ENCODE data around the gene HSPA6. TPM values are rescaled to one million over a fixed set of nuclear protein-coding genes. Genes with fewer than 3 reads are reported as not detected.
"Not testable (repeated sequence)": the region's sequence is repeated elsewhere in the genome, so short reads cannot be mapped to it uniquely, and the experiment has no call there.

HSPA6 gene
- total RNA-seq: not detected in 2 replicates
- polyA plus RNA-seq (2012): 0.04 TPM

GRCh38 chr1:161523817-161524741 is at the start of gene HSPA6:
Gene HSPA6, plus strand, starts transcription at chr1:161524540. Its CDS starts 119 bp downstream, at chr1:161524659.
- DNase-seq (ENCODE audit: low read depth): peak; percentile 72

- DNase-seq (ENCODE audit: low read depth): not testable (repeated sequence)
Measured at GRCh38 chr1:161477711-161478110, 46.6 kb upstream of the HSPA6 start.

- no peak for DNase-seq (ENCODE audit: low read depth)
Measured at GRCh38 chr1:161478985-161479384, 45.4 kb upstream of the HSPA6 start.

- no peak for DNase-seq (ENCODE audit: low read depth)
Measured at GRCh38 chr1:161480381-161481035, 43.8 kb upstream of the HSPA6 start.

- no peak for DNase-seq (ENCODE audit: low read depth)
Measured at GRCh38 chr1:161481624-161482392, 42.5 kb upstream of the HSPA6 start.

GRCh38 chr1:161482610-161483009 is 41.7 kb upstream of the HSPA6 start:
- DNase-seq (ENCODE audit: low read depth): no peak

GRCh38 chr1:161483361-161483760 is 41.0 kb upstream of the HSPA6 start:
- no peak for DNase-seq (ENCODE audit: low read depth)

- DNase-seq (ENCODE audit: low read depth): no peak
Measured at GRCh38 chr1:161484613-161485012, 39.7 kb upstream of the HSPA6 start.

- DNase-seq (ENCODE audit: low read depth): peak; percentile 69
Measured at GRCh38 chr1:161486806-161487741, 37.3 kb upstream of the HSPA6 start.

- DNase-seq (ENCODE audit: low read depth): no peak
Measured at GRCh38 chr1:161491472-161491871, 32.9 kb upstream of the HSPA6 start.

- no peak for DNase-seq (ENCODE audit: low read depth)
Measured at GRCh38 chr1:161492827-161493226, 31.5 kb upstream of the HSPA6 start.

- peak; percentile 27 for DNase-seq (ENCODE audit: low read depth)
Measured at GRCh38 chr1:161494091-161494735, 30.1 kb upstream of the HSPA6 start.

GRCh38 chr1:161495490-161495889 is 28.9 kb upstream of the HSPA6 start:
- DNase-seq (ENCODE audit: low read depth): no peak

- DNase-seq (ENCODE audit: low read depth): no peak
Measured at GRCh38 chr1:161497961-161498360, 26.4 kb upstream of the HSPA6 start.

GRCh38 chr1:161498646-161499045 is 25.7 kb upstream of the HSPA6 start:
- no peak for DNase-seq (ENCODE audit: low read depth)

GRCh38 chr1:161499099-161500039 is 25.0 kb upstream of the HSPA6 start:
- no peak for DNase-seq (ENCODE audit: low read depth)

- DNase-seq (ENCODE audit: low read depth): no peak
Measured at GRCh38 chr1:161501234-161501633, 23.1 kb upstream of the HSPA6 start.

- DNase-seq (ENCODE audit: low read depth): no peak
Measured at GRCh38 chr1:161502181-161502580, 22.2 kb upstream of the HSPA6 start.

All from myocyte (in vitro differentiated cells).